HG02798 (cell line): ENCODE data around the gene PFDN4.

Source experiments
- ATAC-seq: cut with Tn5 transposase; IDR thresholded peaks from one replicate; pipeline ENCODE4 v1.9.1; 2021; ENCODE audit warnings: mild to moderate bottlenecking; ENCODE audit not compliant: unreplicated experiment, poor library complexity

The PFDN4 gene

GRCh38 chr20:54172856-54173652, 34.8 kb upstream of the PFDN4 start:
- no peak for ATAC-seq

- ATAC-seq: no peak
Measured at GRCh38 chr20:54173653-54174456, 34.0 kb upstream of the PFDN4 start, which contains the start of gene CYP24A1. Gene CYP24A1 (minus strand): TSS chr20:54173986. CDS start chr20:54173579, 407 bp downstream.

- ATAC-seq: no peak
Measured at GRCh38 chr20:54174457-54175175, 33.3 kb upstream of the PFDN4 start.

- ATAC-seq: no peak
Measured at GRCh38 chr20:54176610-54177009, 31.3 kb upstream of the PFDN4 start.

- ATAC-seq: no peak
Measured at GRCh38 chr20:54177378-54177777, 30.5 kb upstream of the PFDN4 start.

GRCh38 chr20:54178256-54178655, 29.6 kb upstream of the PFDN4 start:
- ATAC-seq: no peak

GRCh38 chr20:54179946-54180345, 27.9 kb upstream of the PFDN4 start:
- ATAC-seq: no peak

GRCh38 chr20:54180931-54181330, 27.0 kb upstream of the PFDN4 start:
- no peak for ATAC-seq

- ATAC-seq: no peak
Measured at GRCh38 chr20:54184071-54184470, 23.8 kb upstream of the PFDN4 start.

GRCh38 chr20:54184904-54185626, 22.8 kb upstream of the PFDN4 start:
- ATAC-seq: no peak

GRCh38 chr20:54188132-54188849, 19.6 kb upstream of the PFDN4 start:
- ATAC-seq: no peak

GRCh38 chr20:54189630-54190029, 18.3 kb upstream of the PFDN4 start:
- no peak for ATAC-seq

GRCh38 chr20:54190217-54190616, 17.7 kb upstream of the PFDN4 start:
- ATAC-seq: no peak

- ATAC-seq: no peak
Measured at GRCh38 chr20:54193817-54194216, 14.1 kb upstream of the PFDN4 start.

- ATAC-seq: no peak
Measured at GRCh38 chr20:54194724-54195438, 13.0 kb upstream of the PFDN4 start.

- peak; percentile 45 for ATAC-seq
Measured at GRCh38 chr20:54195483-54196472, 12.1 kb upstream of the PFDN4 start.
